Measurements from ENCODE around the gene CDKN2AIPNL.
A peak's percentile ranks its signal among the peaks of the same experiment; 100 is the strongest.

Gene CDKN2AIPNL

GRCh38 chr5:134411546-134412266 is at the start of gene CDKN2AIPNL:
TSS of gene CDKN2AIPNL (minus strand) at chr5:134411881. CDS start at chr5:134411854, 27 bp downstream.
- Histone ChIP-seq H3K4me2 (ENCODE audit: low read depth, low read length, poor library complexity, severe bottlenecking) (peak within 1 kb of the TSS; percentile 94), H4K20me1 (ENCODE audit: insufficient read depth, low read length, poor library complexity, severe bottlenecking) (peaks cover 16% of the 10 kb centered on the region), H3K9ac (ENCODE audit: low read depth, low read length, poor library complexity, severe bottlenecking) (peak within 1 kb of the TSS; percentile 89), H2AFZ (ENCODE audit: low read length) (peak within 1 kb of the TSS; percentile 93), H3K79me2 (ENCODE audit: insufficient read depth, low read length) (peaks cover 31% of the 10 kb centered on the region), H3K27me3 (ENCODE audit: insufficient read depth, low read length, poor library complexity, severe bottlenecking) (no peaks in the 10 kb centered on the region), H3K9me3 (ENCODE audit: insufficient read depth, low read depth, low read length) (no peaks in the 10 kb centered on the region), H3K4me3 (ENCODE audit: low read length, poor library complexity, severe bottlenecking) (peak within 1 kb of the TSS; percentile 98), H3F3A (ENCODE audit: low read depth) (no peaks in the 10 kb centered on the region), H3K36me3 (ENCODE audit: insufficient read depth, low read length) (no peaks in the 10 kb centered on the region), H3K4me1 (ENCODE audit: insufficient read depth, low read length, poor library complexity, severe bottlenecking) (peaks cover 16% of the 10 kb centered on the region), H3K9me2 (replicated peaks; ENCODE audit: low read depth, low read length) (no peaks in the 10 kb centered on the region)
- TF ChIP-seq CTCF (conservative IDR thresholded peaks at IDR 0.05; ENCODE audit: low read length) (peak; percentile 43), EZH2phosphoT487 (IDR thresholded peaks at IDR 0.05; ENCODE audit: borderline replicate concordance) (no peak)

GRCh38 chr5:134460551-134460950 is 48.9 kb upstream of the CDKN2AIPNL start:
- H3K4me2 ChIP-seq (ENCODE audit: low read depth, low read length, poor library complexity, severe bottlenecking) = no peak overlapping the region
- no peak overlapping the region for H3K4me3 ChIP-seq (ENCODE audit: low read length, poor library complexity, severe bottlenecking)
- H3K9me3 ChIP-seq (ENCODE audit: insufficient read depth, low read depth, low read length) = no peaks in the 10 kb centered on the region
- H3K4me1 ChIP-seq (ENCODE audit: insufficient read depth, low read length, poor library complexity, severe bottlenecking) = no peaks in the 10 kb centered on the region
- no peak overlapping the region for H3K9ac ChIP-seq (ENCODE audit: low read depth, low read length, poor library complexity, severe bottlenecking)
- H4K20me1 ChIP-seq (ENCODE audit: insufficient read depth, low read length, poor library complexity, severe bottlenecking) = no peaks in the 10 kb centered on the region
- no peaks in the 10 kb centered on the region for H3K36me3 ChIP-seq (ENCODE audit: insufficient read depth, low read length)
- no peaks in the 10 kb centered on the region for H3K27me3 ChIP-seq (ENCODE audit: insufficient read depth, low read length, poor library complexity, severe bottlenecking)
- no peaks in the 10 kb centered on the region for H3K79me2 ChIP-seq (ENCODE audit: insufficient read depth, low read length)
- no peak overlapping the region for H2AFZ ChIP-seq (ENCODE audit: low read length)
- no peak for TF ChIP-seq CTCF (conservative IDR thresholded peaks at IDR 0.05; ENCODE audit: low read length)
- no peak for TF ChIP-seq EZH2phosphoT487 (IDR thresholded peaks at IDR 0.05; ENCODE audit: borderline replicate concordance)
- H3F3A ChIP-seq (ENCODE audit: low read depth) = no peaks in the 10 kb centered on the region
- H3K9me2 ChIP-seq (replicated peaks; ENCODE audit: low read depth, low read length) = no peaks in the 10 kb centered on the region

DNA sequence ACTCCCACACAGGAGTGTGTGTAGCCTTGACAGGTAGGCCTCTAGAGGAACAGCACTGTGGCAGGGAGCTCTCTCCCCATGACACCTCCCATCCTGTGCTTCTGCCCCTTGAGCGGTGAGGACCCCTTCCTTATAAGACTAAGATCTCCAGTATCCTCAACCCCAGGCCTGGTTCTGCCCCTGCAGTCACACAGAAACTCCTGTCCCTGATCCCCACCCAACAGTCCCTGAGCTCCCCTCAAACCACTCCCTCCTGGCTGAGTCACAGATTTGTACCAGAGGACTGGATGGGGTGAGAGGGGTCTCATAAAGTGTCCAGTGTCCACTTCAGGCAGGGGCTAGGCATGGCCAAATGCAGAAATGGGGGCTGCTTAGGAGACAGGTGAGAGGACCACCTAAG is 47.8 kb upstream of the CDKN2AIPNL start:
- H4K20me1 ChIP-seq (ENCODE audit: insufficient read depth, low read length, poor library complexity, severe bottlenecking) = no peaks in the 10 kb centered on the region
- no peaks in the 10 kb centered on the region for H3K9me3 ChIP-seq (ENCODE audit: insufficient read depth, low read depth, low read length)
- H2AFZ ChIP-seq (ENCODE audit: low read length) = no peak overlapping the region
- no peaks in the 10 kb centered on the region for H3K27me3 ChIP-seq (ENCODE audit: insufficient read depth, low read length, poor library complexity, severe bottlenecking)
- no peaks in the 10 kb centered on the region for H3K79me2 ChIP-seq (ENCODE audit: insufficient read depth, low read length)
- no peaks in the 10 kb centered on the region for H3K9me2 ChIP-seq (replicated peaks; ENCODE audit: low read depth, low read length)
- H3K4me1 ChIP-seq (ENCODE audit: insufficient read depth, low read length, poor library complexity, severe bottlenecking) = no peaks in the 10 kb centered on the region
- no peaks in the 10 kb centered on the region for H3F3A ChIP-seq (ENCODE audit: low read depth)
- H3K4me2 ChIP-seq (ENCODE audit: low read depth, low read length, poor library complexity, severe bottlenecking) = no peak overlapping the region
- no peaks in the 10 kb centered on the region for H3K36me3 ChIP-seq (ENCODE audit: insufficient read depth, low read length)
- TF ChIP-seq CTCF (conservative IDR thresholded peaks at IDR 0.05; ENCODE audit: low read length) (no peak), EZH2phosphoT487 (IDR thresholded peaks at IDR 0.05; ENCODE audit: borderline replicate concordance) (no peak)
- H3K4me3 ChIP-seq (ENCODE audit: low read length, poor library complexity, severe bottlenecking) = no peak overlapping the region
- no peak overlapping the region for H3K9ac ChIP-seq (ENCODE audit: low read depth, low read length, poor library complexity, severe bottlenecking)

Data from Loucy (cell line).